SK-N-MC (cell line): ENCODE results near the gene PI4KA.

Experiments
- DNase-seq: peaks from one replicate; pipeline ENCODE4 v3.0.0-alpha.2; 2011; ENCODE audit warnings: low read depth, low spot score
- H3K27ac ChIP-seq: fragments of 200-600 bp; sonication (generic); 2 replicates; pipeline ENCODE4 v1.5.1; 2016; ENCODE audit warnings: mixed run types
- H3K36me3 ChIP-seq: fragments of 200-600 bp; sonication (generic); 2 replicates; pipeline ENCODE4 v1.6.1; 2017; ENCODE audit warnings: antibody characterized with exemption, low read length, mixed read lengths; ENCODE audit not compliant: insufficient read depth
- H3K4me3 ChIP-seq: fragments of 200-600 bp; sonication (generic); 2 replicates; pipeline ENCODE4 v1.5.1; 2016
- H3K9ac ChIP-seq: fragments of 200-600 bp; sonication (generic); 2 replicates; pipeline ENCODE4 v1.8.0; 2017; ENCODE audit warnings: mixed run types, mixed read lengths; ENCODE audit not compliant: insufficient read length
- H3K9me3 ChIP-seq: fragments of 200-600 bp; sonication (generic); 2 replicates; pipeline ENCODE4 v1.6.1; 2017; ENCODE audit warnings: low read depth, mild to moderate bottlenecking, antibody characterized with exemption, low read length, moderate library complexity, mixed read lengths
- EZH2 ChIP-seq: fragments of 200-600 bp; sonication (generic); IDR thresholded peaks from one replicate; pipeline ENCODE4 v1.6.1; 2017; ENCODE audit warnings: antibody characterized with exemption
- FOXP2 ChIP-seq: optimal IDR thresholded peaks from 2 replicates; pipeline ENCODE3; 2011; ENCODE audit warnings: mild to moderate bottlenecking, moderate library complexity; ENCODE audit not compliant: insufficient read depth; ENCODE audit errors: extremely low read length, control extremely low read depth
- POLR2AphosphoS5 ChIP-seq: IDR thresholded peaks from 2 replicates; pipeline ENCODE4 v1.6.1; 2012; ENCODE audit warnings: mild to moderate bottlenecking, low read depth, low read length, borderline replicate concordance

The PI4KA gene

GRCh38 chr22:20798974-20799373 lies 59.6 kb downstream of the PI4KA start:
- no peak overlapping the region for H3K9ac ChIP-seq
- H3K27ac ChIP-seq = no peak overlapping the region
- no peak for TF ChIP-seq FOXP2
- no peak for DNase-seq
- H3K36me3 ChIP-seq = peaks cover 38% of the 10 kb centered on the region; the same call in 1 of the 2 replicates
- no peaks in the 10 kb centered on the region for H3K9me3 ChIP-seq
- no peak overlapping the region for H3K4me3 ChIP-seq

- Histone ChIP-seq H3K27ac (no peak overlapping the region), H3K36me3 (peaks cover 35% of the 10 kb centered on the region; the same call in 1 of the 2 replicates), H3K9me3 (no peaks in the 10 kb centered on the region), H3K9ac (no peak overlapping the region), H3K4me3 (no peak overlapping the region)
- no peak for TF ChIP-seq FOXP2
- TF ChIP-seq EZH2 = no peak
- no peak for TF ChIP-seq POLR2AphosphoS5
- DNase-seq = no peak
Observed at GRCh38 chr22:20798218-20798617, 60.4 kb downstream of the PI4KA start.

GRCh38 chr22:20796731-20797130 lies 61.9 kb downstream of the PI4KA start:
- TF ChIP-seq FOXP2 (no peak), EZH2 (no peak), POLR2AphosphoS5 (no peak)
- no peak overlapping the region for H3K4me3 ChIP-seq
- no peak for DNase-seq
- H3K36me3 ChIP-seq = peaks cover 35% of the 10 kb centered on the region; the same call in 1 of the 2 replicates
- no peaks in the 10 kb centered on the region for H3K9me3 ChIP-seq
- no peak overlapping the region for H3K9ac ChIP-seq
- H3K27ac ChIP-seq = no peak overlapping the region

GRCh38 chr22:20794650-20795413 lies 63.8 kb downstream of the PI4KA start:
- Histone ChIP-seq H3K36me3 (peaks cover 31% of the 10 kb centered on the region; the same call in 1 of the 2 replicates), H3K4me3 (no peak overlapping the region), H3K9ac (no peak overlapping the region), H3K27ac (no peak overlapping the region), H3K9me3 (no peaks in the 10 kb centered on the region)
- no peak for DNase-seq
- TF ChIP-seq POLR2AphosphoS5 = no peak
- TF ChIP-seq EZH2 = no peak
- TF ChIP-seq FOXP2 = no peak

GRCh38 chr22:20793748-20794649 lies 64.6 kb downstream of the PI4KA start:
- TF ChIP-seq POLR2AphosphoS5 (no peak), FOXP2 (no peak), EZH2 (no peak)
- DNase-seq = no peak
- H3K36me3 ChIP-seq = peaks cover 24% of the 10 kb centered on the region; the same call in 1 of the 2 replicates
- no peak overlapping the region for H3K9ac ChIP-seq
- H3K9me3 ChIP-seq = no peaks in the 10 kb centered on the region
- H3K27ac ChIP-seq = no peak overlapping the region
- H3K4me3 ChIP-seq = no peak overlapping the region

GRCh38 chr22:20792966-20793728 lies 65.5 kb downstream of the PI4KA start:
- Histone ChIP-seq H3K9ac (no peak overlapping the region), H3K4me3 (no peak overlapping the region), H3K9me3 (no peaks in the 10 kb centered on the region), H3K27ac (no peak overlapping the region), H3K36me3 (peaks cover 15% of the 10 kb centered on the region; the same call in 1 of the 2 replicates)
- TF ChIP-seq EZH2 (no peak), POLR2AphosphoS5 (no peak)
- DNase-seq = no peak

GRCh38 chr22:20792221-20792965 lies 66.2 kb downstream of the PI4KA start:
- H3K9ac ChIP-seq = no peak overlapping the region
- no peak overlapping the region for H3K27ac ChIP-seq
- H3K4me3 ChIP-seq = no peak overlapping the region
- no peaks in the 10 kb centered on the region for H3K9me3 ChIP-seq
- H3K36me3 ChIP-seq = peaks cover 8% of the 10 kb centered on the region; the same call in 1 of the 2 replicates
- DNase-seq = no peak
- TF ChIP-seq EZH2 (no peak), FOXP2 (no peak), POLR2AphosphoS5 (no peak)
